ENCODE measurements around the gene NOX5.

GRCh38 chr15:69087366-69087976 lies 73.0 kb downstream of the NOX5 start:
- TF ChIP-seq BHLHE40 (IDR thresholded peaks at IDR 0.05; ENCODE audit: borderline replicate concordance in 1 of 2, low read depth in 2 of 2, low read length in 1 of 2) (no peak), CREB1 (IDR thresholded peaks at IDR 0.05; ENCODE audit: low read depth) (no peak), HDAC2 (IDR thresholded peaks at IDR 0.05) (no peak), REST (IDR thresholded peaks at IDR 0.05; ENCODE audit: low read depth, low read length) (no peak), CTCF (IDR thresholded peaks at IDR 0.05 in 2 of 3, conservative IDR thresholded peaks at IDR 0.05 in 1 of 3; ENCODE audit: control insufficient read depth in 2 of 3, extremely low read depth in 1 of 3, insufficient read depth in 1 of 3, low read depth in 3 of 3, low read length in 3 of 3) (no peak)
